ENCODE results near the gene DIS3L2. TPM values are rescaled to one million over a fixed set of nuclear protein-coding genes. Genes with fewer than 3 reads are reported as not detected.

The DIS3L2 gene
- total RNA-seq, 1 experiment from 2014 or later: 39.1 TPM

GRCh38 chr2:232339121-232340081 is 377.9 kb downstream of the DIS3L2 start:
- no peaks in the 10 kb centered on the region for H3K9me3 ChIP-seq (ENCODE audit: insufficient read depth, low read depth)
- H4K20me1 ChIP-seq (ENCODE audit: insufficient read depth): no peaks in the 10 kb centered on the region
- peak; percentile 17; the same call in 1 of the 2 replicates for TF ChIP-seq CTCF (conservative IDR thresholded peaks at IDR 0.05)
- TF ChIP-seq EZH2 (IDR thresholded peaks at IDR 0.05; ENCODE audit: low read depth): no peak
- H2AFZ ChIP-seq: no peak overlapping the region
- ChIA-PET POLR2A (ENCODE audit: unreplicated experiment) (no interaction called here), CTCF (no interaction called here)
- no peaks in the 10 kb centered on the region for H3K9me2 ChIP-seq (ENCODE audit: insufficient read depth)
- H3K4me2 ChIP-seq: no peak overlapping the region
- H3K79me2 ChIP-seq (ENCODE audit: low read depth): no peaks in the 10 kb centered on the region
- DNase-seq: no peak
- no peaks in the 10 kb centered on the region for H3K27me3 ChIP-seq (ENCODE audit: insufficient read depth, low read depth)
- no peaks in the 10 kb centered on the region for H3K36me3 ChIP-seq (ENCODE audit: low read depth)
- no peaks in the 10 kb centered on the region for H3K4me1 ChIP-seq (replicated peaks; ENCODE audit: insufficient read depth)
- no TSS peak for BruUV-seq (replicated peaks)
- H3K27ac ChIP-seq: no peak overlapping the region
- no peaks in the 10 kb centered on the region for H3F3A ChIP-seq (ENCODE audit: insufficient read depth, low read depth)
- no peak overlapping the region for H3K4me3 ChIP-seq
- intact Hi-C loops (cut with micrococcal nuclease; ENCODE audit: unreplicated experiment): no loop called here

- intact Hi-C loops (cut with micrococcal nuclease; ENCODE audit: unreplicated experiment): no loop called here
- H3K79me2 ChIP-seq (ENCODE audit: low read depth): no peaks in the 10 kb centered on the region
- no peaks in the 10 kb centered on the region for H3K36me3 ChIP-seq (ENCODE audit: low read depth)
- no peak overlapping the region for H2AFZ ChIP-seq
- no peak overlapping the region for H3K27ac ChIP-seq
- ChIA-PET POLR2A (ENCODE audit: unreplicated experiment) (no interaction called here), CTCF (no interaction called here)
- BruUV-seq (replicated peaks): no TSS peak
- no peaks in the 10 kb centered on the region for H3F3A ChIP-seq (ENCODE audit: insufficient read depth, low read depth)
- no peaks in the 10 kb centered on the region for H3K27me3 ChIP-seq (ENCODE audit: insufficient read depth, low read depth)
- H3K9me3 ChIP-seq (ENCODE audit: insufficient read depth, low read depth): no peaks in the 10 kb centered on the region
- no peaks in the 10 kb centered on the region for H3K9me2 ChIP-seq (ENCODE audit: insufficient read depth)
- H3K4me3 ChIP-seq: no peak overlapping the region
- H3K4me2 ChIP-seq: no peak overlapping the region
- TF ChIP-seq CTCF (conservative IDR thresholded peaks at IDR 0.05): no peak
- no peak for TF ChIP-seq EZH2 (IDR thresholded peaks at IDR 0.05; ENCODE audit: low read depth)
- DNase-seq: no peak
- no peaks in the 10 kb centered on the region for H4K20me1 ChIP-seq (ENCODE audit: insufficient read depth)
- no peaks in the 10 kb centered on the region for H3K4me1 ChIP-seq (replicated peaks; ENCODE audit: insufficient read depth)
Observed at GRCh38 chr2:232340171-232340935, 378.8 kb downstream of the DIS3L2 start.

GRCh38 chr2:232341061-232341738 is 379.7 kb downstream of the DIS3L2 start:
- no peaks in the 10 kb centered on the region for H3K79me2 ChIP-seq (ENCODE audit: low read depth)
- H3F3A ChIP-seq (ENCODE audit: insufficient read depth, low read depth): no peaks in the 10 kb centered on the region
- H3K36me3 ChIP-seq (ENCODE audit: low read depth): no peaks in the 10 kb centered on the region
- no peak for DNase-seq
- no peaks in the 10 kb centered on the region for H3K27me3 ChIP-seq (ENCODE audit: insufficient read depth, low read depth)
- BruUV-seq (replicated peaks): no TSS peak
- H3K4me3 ChIP-seq: no peak overlapping the region
- H2AFZ ChIP-seq: no peak overlapping the region
- intact Hi-C loops (cut with micrococcal nuclease; ENCODE audit: unreplicated experiment): no loop called here
- H4K20me1 ChIP-seq (ENCODE audit: insufficient read depth): no peaks in the 10 kb centered on the region
- CTCF ChIA-PET: no interaction called here
- no peak for TF ChIP-seq EZH2 (IDR thresholded peaks at IDR 0.05; ENCODE audit: low read depth)
- TF ChIP-seq CTCF (conservative IDR thresholded peaks at IDR 0.05): no peak
- no peaks in the 10 kb centered on the region for H3K9me2 ChIP-seq (ENCODE audit: insufficient read depth)
- POLR2A ChIA-PET (ENCODE audit: unreplicated experiment): no interaction called here
- H3K9me3 ChIP-seq (ENCODE audit: insufficient read depth, low read depth): no peaks in the 10 kb centered on the region
- H3K27ac ChIP-seq: no peak overlapping the region
- H3K4me1 ChIP-seq (replicated peaks; ENCODE audit: insufficient read depth): no peaks in the 10 kb centered on the region
- H3K4me2 ChIP-seq: no peak overlapping the region
